Measurements from ENCODE around the gene CCNB3. TPM values are rescaled to one million over a fixed set of nuclear protein-coding genes. Genes with fewer than 3 reads are reported as not detected.
A peak's percentile ranks its signal among the peaks of the same experiment; 100 is the strongest.

Gene CCNB3, protein sequence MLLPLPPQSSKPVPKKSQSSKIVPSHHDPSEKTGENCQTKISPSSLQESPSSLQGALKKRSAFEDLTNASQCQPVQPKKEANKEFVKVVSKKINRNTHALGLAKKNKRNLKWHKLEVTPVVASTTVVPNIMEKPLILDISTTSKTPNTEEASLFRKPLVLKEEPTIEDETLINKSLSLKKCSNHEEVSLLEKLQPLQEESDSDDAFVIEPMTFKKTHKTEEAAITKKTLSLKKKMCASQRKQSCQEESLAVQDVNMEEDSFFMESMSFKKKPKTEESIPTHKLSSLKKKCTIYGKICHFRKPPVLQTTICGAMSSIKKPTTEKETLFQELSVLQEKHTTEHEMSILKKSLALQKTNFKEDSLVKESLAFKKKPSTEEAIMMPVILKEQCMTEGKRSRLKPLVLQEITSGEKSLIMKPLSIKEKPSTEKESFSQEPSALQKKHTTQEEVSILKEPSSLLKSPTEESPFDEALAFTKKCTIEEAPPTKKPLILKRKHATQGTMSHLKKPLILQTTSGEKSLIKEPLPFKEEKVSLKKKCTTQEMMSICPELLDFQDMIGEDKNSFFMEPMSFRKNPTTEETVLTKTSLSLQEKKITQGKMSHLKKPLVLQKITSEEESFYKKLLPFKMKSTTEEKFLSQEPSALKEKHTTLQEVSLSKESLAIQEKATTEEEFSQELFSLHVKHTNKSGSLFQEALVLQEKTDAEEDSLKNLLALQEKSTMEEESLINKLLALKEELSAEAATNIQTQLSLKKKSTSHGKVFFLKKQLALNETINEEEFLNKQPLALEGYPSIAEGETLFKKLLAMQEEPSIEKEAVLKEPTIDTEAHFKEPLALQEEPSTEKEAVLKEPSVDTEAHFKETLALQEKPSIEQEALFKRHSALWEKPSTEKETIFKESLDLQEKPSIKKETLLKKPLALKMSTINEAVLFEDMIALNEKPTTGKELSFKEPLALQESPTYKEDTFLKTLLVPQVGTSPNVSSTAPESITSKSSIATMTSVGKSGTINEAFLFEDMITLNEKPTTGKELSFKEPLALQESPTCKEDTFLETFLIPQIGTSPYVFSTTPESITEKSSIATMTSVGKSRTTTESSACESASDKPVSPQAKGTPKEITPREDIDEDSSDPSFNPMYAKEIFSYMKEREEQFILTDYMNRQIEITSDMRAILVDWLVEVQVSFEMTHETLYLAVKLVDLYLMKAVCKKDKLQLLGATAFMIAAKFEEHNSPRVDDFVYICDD (N-terminal part only)
- total RNA-seq (0.25 and 1.8 TPM in 2 replicates), polyA plus RNA-seq (0.40 and 0.46 TPM in 2 replicates)

DNA sequence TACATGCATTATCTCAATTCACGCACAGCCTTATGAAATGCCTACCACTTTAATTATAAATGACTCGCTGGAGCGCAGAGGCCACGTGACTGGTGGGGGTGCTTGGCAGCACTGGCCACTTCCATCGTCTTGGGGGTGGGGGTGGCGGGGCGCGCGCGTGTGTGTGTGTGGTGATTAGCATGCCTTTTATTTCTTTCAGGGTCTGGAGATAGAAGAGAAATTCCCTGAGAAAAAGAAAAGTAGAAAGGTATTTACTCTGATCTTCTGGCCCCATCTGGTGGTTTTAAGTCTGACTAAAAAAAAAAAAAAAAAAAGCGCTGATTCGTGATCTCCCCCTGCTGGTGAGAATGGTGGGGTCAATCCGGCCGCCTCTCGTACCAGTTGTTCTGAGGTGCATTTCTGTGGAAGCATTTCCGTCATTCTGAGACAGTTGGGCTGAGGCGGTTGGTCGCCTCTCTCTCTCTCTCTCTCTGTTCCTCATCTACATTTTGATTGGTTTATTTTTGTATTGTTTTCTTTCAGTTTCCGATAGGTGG is at the start of gene CCNB3:
CCNB3 (plus strand) TSS at position 402 of the 536 bp plus-strand sequence. CDS start 80,399 bp downstream, outside the sequence.
- H3K36me3 ChIP-seq = no peaks in the 10 kb centered on the region
- no peak within 1 kb of the TSS for H3K4me3 ChIP-seq
- H3K27ac ChIP-seq = no peak within 1 kb of the TSS
- no peaks in the 10 kb centered on the region for H3K4me1 ChIP-seq (ENCODE audit: low read depth)
- H3K27me3 ChIP-seq = no peaks in the 10 kb centered on the region
- H3K9me3 ChIP-seq (ENCODE audit: low read depth) = no peaks in the 10 kb centered on the region
- DNase-seq (ENCODE audit: low read depth in 1 of 2, low spot score in 1 of 2) = peak; percentile 71 to 85
- TF ChIP-seq CTCF (IDR thresholded peaks at IDR 0.05; ENCODE audit: low read depth, low read length) = peak; percentile 64

- no peak for TF ChIP-seq CTCF (IDR thresholded peaks at IDR 0.05; ENCODE audit: low read depth, low read length)
- DNase-seq (ENCODE audit: low read depth in 1 of 2, low spot score in 1 of 2) = peak in 1 of 2 donors; percentile 26
Measured at GRCh38 chrX:50157545-50158135, 46.9 kb upstream of the CCNB3 start.

GRCh38 chrX:50158593-50158992 is 46.0 kb upstream of the CCNB3 start:
- H3K9me3 ChIP-seq (ENCODE audit: low read depth) = no peaks in the 10 kb centered on the region
- H3K4me1 ChIP-seq (ENCODE audit: low read depth) = no peaks in the 10 kb centered on the region
- no peaks in the 10 kb centered on the region for H3K36me3 ChIP-seq
- H3K4me3 ChIP-seq = no peak overlapping the region
- no peak for TF ChIP-seq CTCF (IDR thresholded peaks at IDR 0.05; ENCODE audit: low read depth, low read length)
- no peak overlapping the region for H3K27ac ChIP-seq
- H3K27me3 ChIP-seq = no peaks in the 10 kb centered on the region
- no peak for DNase-seq (ENCODE audit: low read depth in 1 of 2, low spot score in 1 of 2)

More at GRCh38 chrX:50157545-50158135, 46.9 kb upstream of the CCNB3 start:
- Histone ChIP-seq H3K9me3 (ENCODE audit: low read depth) (no peaks in the 10 kb centered on the region), H3K27ac (no peak overlapping the region), H3K27me3 (no peaks in the 10 kb centered on the region), H3K4me1 (ENCODE audit: low read depth) (no peaks in the 10 kb centered on the region), H3K4me3 (no peak overlapping the region), H3K36me3 (no peaks in the 10 kb centered on the region)

GRCh38 chrX:50161127-50161526 is 43.4 kb upstream of the CCNB3 start:
- TF ChIP-seq CTCF (IDR thresholded peaks at IDR 0.05; ENCODE audit: low read depth, low read length) = no peak
- no peaks in the 10 kb centered on the region for H3K4me1 ChIP-seq (ENCODE audit: low read depth)
- no peak overlapping the region for H3K4me3 ChIP-seq
- no peaks in the 10 kb centered on the region for H3K36me3 ChIP-seq
- peak in 1 of 2 donors; percentile 4 for DNase-seq (ENCODE audit: low read depth in 1 of 2, low spot score in 1 of 2)
- H3K27ac ChIP-seq = no peak overlapping the region
- H3K9me3 ChIP-seq (ENCODE audit: low read depth) = no peaks in the 10 kb centered on the region
- H3K27me3 ChIP-seq = no peaks in the 10 kb centered on the region

All from cardiac muscle cell (in vitro differentiated cells and primary cell).